GM12891 (cell line): ENCODE results near the gene CMSS1.
A peak's percentile ranks its signal among the peaks of the same experiment; 100 is the strongest.

Experiments used
- DNase-seq: peaks from one replicate; pipeline ENCODE4 v3.0.0; 2011; ENCODE audit warnings: low spot score; ENCODE audit not compliant: insufficient read length
- FAIRE-seq: peaks from 2 replicates; lab custom pipeline; 2011; peaks lifted over from hg19 to GRCh38; lab: Jason Lieb, UNC
- PAX5 ChIP-seq: IDR thresholded peaks from 2 replicates; pipeline ENCODE4 v1.6.1; 2011; ENCODE audit warnings: low read length, moderate library complexity, mild to moderate bottlenecking; ENCODE audit not compliant: insufficient read depth, severe bottlenecking
- POLR2A ChIP-seq: IDR thresholded peaks from 2 replicates; pipeline ENCODE4 v1.6.1; 2011; ENCODE audit warnings: low read depth, low read length, control low read depth
- POLR2AphosphoS5 ChIP-seq: IDR thresholded peaks from 2 replicates; pipeline ENCODE4 v1.6.1; 2011; ENCODE audit warnings: low read depth, low read length, control low read depth
- POU2F2 ChIP-seq: IDR thresholded peaks from 2 replicates; pipeline ENCODE4 v1.6.1; 2011; ENCODE audit warnings: low read depth, mild to moderate bottlenecking, control low read depth, low read length, moderate library complexity
- SPI1 ChIP-seq: IDR thresholded peaks from 2 replicates; pipeline ENCODE4 v1.6.1; 2011; ENCODE audit warnings: low read depth, low read length, control low read depth
- TAF1 ChIP-seq: IDR thresholded peaks from 2 replicates; pipeline ENCODE4 v1.6.1; 2011; ENCODE audit warnings: low read depth, low read length, control low read depth

The CMSS1 gene

DNA sequence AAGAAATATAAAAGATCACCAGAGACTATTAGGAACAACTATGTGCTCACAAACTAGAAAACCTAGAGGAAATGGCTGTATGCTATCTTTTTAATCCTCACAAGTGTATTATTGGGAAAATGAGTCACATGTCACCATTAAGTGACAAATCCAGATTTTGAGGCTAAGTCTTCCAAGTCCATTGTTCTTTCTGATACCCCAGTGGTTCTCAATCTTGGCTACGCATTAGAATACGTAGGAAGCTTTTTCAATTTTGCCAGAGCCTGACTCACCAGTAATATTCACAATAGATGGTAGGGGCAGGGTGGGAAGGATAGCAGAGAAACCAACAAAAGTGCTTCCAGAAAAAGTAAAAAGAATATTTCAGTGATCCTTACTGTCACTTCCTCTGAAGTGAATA is 179.6 kb downstream of the CMSS1 start:
- DNase-seq, result no peak
- FAIRE-seq, result no peak
- TF ChIP-seq PAX5 (no peak), POU2F2 (no peak), POLR2AphosphoS5 (no peak), TAF1 (no peak), POLR2A (no peak)

DNA sequence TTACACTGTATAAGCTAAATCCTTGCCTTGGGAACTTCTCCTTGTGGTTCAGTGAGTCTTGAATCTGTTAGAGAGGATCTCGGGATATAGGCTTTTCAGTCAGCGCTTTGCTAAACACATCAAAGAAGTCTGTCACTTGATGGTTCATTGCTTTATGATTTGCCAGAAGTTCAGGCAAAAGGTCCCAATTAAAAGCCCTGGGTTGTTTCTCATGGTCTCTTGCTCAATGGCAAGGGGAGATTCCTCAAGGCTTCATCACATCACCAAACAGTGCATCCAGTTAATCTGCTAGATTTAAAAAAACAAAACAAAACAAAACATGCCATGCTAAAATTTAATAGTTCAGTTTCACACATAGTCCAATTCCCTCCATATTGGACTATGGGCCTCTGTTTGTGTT is 181.9 kb downstream of the CMSS1 start:
- FAIRE-seq (no peak), DNase-seq (no peak)
- no peak for TF ChIP-seq PAX5
- no peak for TF ChIP-seq POU2F2
- no peak for TF ChIP-seq POLR2AphosphoS5
- TF ChIP-seq TAF1, result no peak
- no peak for TF ChIP-seq SPI1
- no peak for TF ChIP-seq POLR2A

DNA sequence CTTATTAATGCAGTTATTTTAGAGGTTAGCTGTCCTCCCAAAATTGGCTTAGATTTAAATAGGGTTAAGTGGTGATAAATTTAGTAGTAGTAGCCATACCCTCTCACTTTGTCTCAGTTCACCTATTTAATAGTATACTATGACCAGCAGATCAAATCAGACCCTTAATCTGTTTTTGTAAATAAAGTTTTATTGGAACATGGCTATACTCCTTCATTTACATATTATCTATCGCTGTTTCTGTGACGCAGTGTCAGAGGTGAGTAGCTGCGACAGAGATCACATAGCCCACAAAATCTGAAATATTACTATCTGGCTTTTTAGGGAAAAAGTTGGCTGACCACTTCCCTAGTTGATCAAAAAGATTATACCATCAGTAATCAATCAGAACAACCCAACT is 183.4 kb downstream of the CMSS1 start:
- DNase-seq (no peak), FAIRE-seq (no peak)
- TF ChIP-seq SPI1 (no peak), TAF1 (no peak), POLR2AphosphoS5 (no peak), PAX5 (no peak), POLR2A (no peak), POU2F2 (no peak)

DNA sequence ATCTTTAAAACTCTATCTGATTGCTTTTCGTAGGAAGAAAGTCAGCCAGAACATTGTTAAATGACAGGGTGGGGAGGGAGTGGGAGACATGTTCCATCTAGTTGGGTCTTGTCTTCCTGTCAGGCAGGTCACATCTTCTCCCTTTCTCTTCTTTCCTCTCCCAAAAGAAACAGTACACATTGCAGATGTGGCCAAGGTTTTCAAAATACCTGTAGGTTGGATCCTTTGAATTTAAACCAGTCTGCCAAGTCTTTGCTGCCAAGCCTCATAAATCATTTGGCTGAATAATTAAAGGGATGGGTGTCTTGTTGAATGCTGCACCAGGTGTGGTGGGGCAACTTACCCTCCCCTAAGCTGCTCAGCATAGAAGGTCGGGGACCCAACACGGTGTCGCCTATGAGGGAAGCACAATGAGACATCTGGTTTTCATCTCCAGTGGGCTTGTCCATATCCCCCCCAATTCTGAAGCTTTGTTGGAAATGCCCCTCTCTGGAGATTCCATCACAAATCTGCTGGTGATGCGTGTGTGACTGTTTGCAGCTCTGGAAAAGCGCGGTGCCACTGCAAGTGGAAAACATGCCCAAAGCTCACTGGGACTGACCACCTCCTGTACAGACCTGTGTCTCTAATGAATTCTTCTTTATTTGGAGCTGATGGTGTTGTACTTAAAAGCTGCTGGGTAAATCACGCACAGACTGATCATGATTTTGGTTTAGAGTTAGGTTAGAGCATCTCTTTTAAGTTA is 184.0 kb downstream of the CMSS1 start:
- DNase-seq (no peak), FAIRE-seq (no peak)
- no peak for TF ChIP-seq TAF1
- no peak for TF ChIP-seq POLR2AphosphoS5
- TF ChIP-seq PAX5, result no peak
- no peak for TF ChIP-seq POU2F2
- TF ChIP-seq POLR2A, result no peak
- TF ChIP-seq SPI1, result no peak

DNA sequence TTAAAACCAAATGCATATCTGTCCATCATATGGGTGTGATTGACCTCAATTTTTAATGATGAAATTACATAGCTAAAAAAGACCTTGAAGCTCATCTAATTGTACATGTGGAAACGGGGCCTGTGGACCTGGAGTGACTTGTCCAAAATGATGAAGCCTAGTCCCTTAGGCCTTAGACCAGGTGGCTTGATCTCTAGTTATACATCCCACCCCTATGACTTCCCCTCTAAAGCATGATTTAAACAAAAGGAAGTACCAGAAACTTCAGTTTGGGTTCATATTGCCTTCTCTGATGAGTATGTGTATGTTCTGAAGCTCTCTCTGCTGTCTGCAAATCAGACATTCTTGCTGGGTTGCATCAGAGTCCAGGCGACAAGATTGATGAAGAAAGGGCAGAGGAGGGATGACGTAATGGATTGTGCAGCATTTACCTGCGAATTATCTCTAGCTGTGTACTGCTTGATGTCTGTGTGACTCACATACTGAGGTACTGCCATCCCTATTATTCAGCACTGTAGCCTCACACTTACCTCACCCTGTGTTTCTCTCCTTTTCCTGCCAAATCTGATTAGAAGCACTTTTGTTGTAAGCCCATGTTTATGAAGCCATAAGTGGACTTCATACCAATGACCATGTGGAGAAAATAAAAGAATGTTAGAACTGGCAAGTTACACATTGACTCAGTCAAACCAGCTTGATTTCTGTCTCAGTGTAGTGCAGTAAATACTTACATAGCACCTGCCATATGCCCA is 185.1 kb downstream of the CMSS1 start:
- DNase-seq, result no peak
- FAIRE-seq, result peak; percentile 40
- no peak for TF ChIP-seq POLR2A
- TF ChIP-seq SPI1, result no peak
- TF ChIP-seq POU2F2, result no peak
- TF ChIP-seq POLR2AphosphoS5, result no peak

DNA sequence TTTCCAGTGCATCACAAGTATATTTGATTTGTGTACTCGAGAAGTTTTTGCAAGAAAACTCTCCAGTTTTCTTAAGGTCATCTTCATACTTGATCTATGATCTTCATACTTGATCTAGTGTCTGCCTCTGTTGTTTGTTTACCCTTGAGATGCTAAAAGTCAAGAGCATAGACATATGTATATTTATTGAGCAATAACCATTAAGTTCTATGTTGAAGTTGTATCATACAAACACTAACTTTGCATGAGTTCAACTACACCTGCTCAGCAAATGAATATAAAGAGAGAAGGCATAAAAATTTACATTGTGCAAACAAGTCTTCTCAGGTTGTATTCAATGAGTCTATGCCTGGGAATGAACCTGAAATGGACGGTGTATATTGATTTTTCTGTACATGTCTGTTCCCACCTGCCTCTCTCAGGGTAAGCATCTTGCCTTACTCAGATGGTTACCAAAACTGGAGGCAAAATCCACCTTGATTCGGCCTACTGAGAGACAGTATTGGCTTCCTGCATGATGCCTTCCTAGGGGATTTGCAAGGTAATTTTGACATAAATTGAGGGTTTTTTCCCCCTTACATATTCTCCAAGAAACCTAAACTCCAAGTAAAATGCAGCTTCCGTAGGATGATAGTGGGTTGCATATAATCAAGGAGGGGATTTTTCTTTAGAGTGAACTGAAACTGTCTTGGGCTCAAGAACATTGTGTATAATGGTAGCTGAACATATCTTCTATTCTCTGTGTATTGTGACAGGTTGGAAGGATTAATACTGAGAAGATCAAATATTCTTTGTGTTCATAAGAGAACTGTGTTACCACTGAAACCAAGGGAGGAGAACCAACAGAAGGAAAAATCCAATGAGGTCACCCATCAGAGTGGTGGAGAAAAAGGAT is 186.2 kb downstream of the CMSS1 start:
- TF ChIP-seq SPI1 (peak; percentile 34), POU2F2 (no peak)
- FAIRE-seq (peak; percentile 89), DNase-seq (no peak)

DNA sequence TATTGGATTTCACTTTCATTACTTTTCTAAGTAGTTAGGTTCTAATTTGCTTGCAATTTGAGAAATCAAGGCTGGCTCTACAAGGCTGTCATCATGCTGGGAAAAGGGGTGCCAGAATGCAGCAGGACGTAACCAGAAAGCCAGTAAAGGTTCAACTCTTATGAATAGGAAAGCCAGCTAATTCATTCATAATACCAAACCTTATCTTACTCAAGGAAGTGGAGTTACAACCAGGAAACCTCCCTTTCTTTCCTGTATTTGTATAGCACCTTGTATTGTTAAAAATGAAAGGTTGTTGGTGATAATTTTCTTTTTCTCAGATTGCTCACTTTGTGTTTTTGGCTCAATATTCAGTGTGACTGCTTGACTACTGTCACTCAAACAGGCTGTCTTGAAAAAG is 187.3 kb downstream of the CMSS1 start:
- no peak for DNase-seq
- TF ChIP-seq PAX5 (no peak), SPI1 (no peak), POU2F2 (no peak), POLR2A (no peak), TAF1 (no peak), POLR2AphosphoS5 (no peak)
- peak; percentile 28 for FAIRE-seq

DNA sequence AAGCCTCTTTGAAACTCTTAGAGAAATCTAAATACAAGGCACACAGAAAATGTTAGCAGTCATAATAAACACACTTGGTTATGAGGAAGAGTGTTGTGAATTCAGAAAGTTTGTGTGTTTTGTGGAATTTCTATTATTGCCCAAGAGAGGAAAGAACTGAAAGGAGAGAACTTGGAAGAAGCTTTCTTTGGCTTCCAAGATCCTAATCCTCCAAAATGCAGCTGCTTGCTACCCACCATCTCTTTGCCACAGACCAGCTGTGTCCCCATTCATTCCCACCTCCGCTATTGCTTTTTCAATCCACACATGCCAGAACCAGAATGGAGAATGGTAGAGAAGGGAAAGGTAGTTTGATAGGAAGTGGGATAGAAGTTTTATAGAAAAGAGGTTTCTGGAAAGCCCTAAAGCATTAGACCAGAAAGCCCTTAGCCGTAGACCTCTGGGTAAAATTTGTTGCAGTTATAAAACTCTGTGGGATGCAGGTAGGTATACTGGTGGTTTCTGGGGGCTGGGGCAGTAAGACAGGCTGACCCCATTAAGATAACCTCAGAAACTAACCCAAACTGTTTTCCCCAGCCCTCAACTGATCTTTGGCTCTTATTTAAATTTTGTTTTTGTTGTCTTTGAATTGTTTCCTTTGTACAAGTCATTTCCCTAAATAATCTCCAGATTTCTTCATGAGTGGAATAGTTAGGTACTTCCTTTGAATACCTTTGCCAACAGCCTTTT is 188.2 kb downstream of the CMSS1 start:
- TF ChIP-seq POLR2AphosphoS5, result no peak
- FAIRE-seq, result no peak
- no peak for DNase-seq
